Stimulated activated CD8-positive, alpha-beta memory T cell treated with anti-CD3 and anti-CD28 coated beads, Interleukin-7, amount 100 ng/mL, for 24 hours (primary cell): ENCODE measurements around the gene STAT4.

Experiments used
- DNase-seq: peaks from one replicate; pipeline ENCODE4 v3.0.0-alpha.2; 2020; ENCODE audit warnings: low read depth

STAT4 gene

DNA sequence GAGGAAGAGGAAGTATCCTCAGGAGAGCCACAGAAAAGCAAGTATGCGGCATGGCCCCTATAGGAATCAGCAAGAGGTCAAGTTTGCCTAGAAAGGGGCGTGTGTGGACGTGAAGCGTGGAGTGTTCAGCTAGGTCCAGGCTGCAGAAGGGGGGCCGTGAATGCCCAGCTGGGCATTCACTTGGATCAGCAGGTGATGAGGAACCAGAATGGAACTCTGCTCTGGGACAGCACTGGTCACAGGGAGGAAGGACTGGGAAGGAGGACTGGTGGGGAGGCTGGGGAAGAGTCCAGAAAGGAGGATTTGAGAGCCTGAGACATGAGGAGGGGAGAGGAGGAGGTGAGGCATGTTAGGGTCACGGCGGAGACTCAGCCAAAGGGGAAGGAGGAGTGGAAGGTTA lies 156.6 kb downstream of the STAT4 start:
- DNase-seq, result no peak

DNA sequence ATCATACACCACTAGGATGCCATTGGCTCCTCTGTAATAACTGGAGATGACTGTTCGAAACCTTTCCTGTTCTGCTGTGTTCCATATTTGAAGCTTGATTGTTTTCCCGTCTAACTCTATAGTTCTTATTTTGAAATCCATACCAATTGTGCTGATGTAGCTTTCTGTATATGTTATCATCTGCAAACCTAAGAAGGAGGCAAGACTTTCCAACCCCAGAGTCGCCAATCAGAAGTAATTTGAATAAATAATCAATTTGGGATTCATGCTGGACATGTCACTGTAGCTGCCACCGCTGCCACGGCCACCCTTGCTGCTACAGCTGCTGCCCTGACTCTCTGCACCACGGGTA lies 157.5 kb downstream of the STAT4 start:
- no peak for DNase-seq

- DNase-seq, result no peak
These were observed 160.7 kb downstream of the STAT4 start for GRCh38 chr2:190990132-190990531.

DNA sequence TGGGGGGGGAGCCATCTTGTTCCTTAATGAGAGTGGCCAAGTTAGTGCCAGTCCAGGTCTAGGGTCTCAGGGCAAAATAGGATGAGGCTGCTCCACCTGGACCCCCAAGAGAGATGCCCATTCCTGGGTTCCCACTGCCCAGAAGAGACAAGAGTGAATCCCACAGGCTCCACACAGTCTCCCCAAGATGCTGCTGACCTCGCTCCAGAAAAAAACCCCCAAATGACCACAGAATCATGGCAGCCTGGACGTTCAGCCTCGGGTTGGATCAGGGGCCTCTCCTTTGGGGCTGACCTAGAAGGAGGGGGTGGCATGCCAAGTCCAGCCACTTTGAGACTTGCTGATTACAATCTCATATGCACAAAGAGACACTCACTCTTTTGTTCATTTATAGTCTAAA lies 161.9 kb downstream of the STAT4 start:
- no peak for DNase-seq

DNA sequence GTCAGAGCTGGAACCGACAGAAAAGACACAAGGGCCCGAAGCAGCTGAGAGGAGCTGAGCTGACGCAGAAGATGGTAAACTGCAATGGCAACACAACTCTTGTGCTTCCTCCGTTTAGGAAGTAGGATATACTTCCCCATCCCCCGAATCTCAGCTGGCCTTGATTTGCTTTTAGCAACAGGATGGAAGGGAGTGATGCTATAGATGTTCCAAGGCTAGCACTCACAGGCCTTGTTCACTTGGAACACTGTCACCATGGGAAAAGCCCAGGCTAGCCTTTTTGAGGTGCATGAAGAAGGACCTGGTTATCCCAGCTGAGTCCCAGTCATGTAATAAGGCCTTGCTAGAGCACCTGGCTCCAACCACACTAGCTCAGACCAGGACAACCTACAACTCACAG lies 162.9 kb downstream of the STAT4 start:
- DNase-seq, result no peak

DNA sequence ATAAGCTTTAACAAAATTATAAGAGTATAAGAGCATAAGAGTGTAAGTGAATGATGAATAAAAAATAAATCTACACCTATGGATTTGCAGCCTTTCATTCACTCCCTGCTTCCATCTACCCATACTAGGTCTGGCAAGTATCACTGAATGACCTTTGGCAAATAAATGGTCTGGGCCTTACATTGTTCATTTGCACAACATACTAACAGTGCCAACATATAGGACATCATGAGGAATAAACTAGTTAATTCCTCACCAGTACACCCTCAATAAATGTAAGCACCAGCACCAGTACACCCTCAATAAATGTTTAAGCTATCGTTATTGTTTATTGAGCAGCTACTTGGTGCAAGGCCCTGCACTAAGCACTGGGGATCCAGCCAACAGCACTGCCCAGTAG lies 163.7 kb downstream of the STAT4 start:
- no peak for DNase-seq

DNA sequence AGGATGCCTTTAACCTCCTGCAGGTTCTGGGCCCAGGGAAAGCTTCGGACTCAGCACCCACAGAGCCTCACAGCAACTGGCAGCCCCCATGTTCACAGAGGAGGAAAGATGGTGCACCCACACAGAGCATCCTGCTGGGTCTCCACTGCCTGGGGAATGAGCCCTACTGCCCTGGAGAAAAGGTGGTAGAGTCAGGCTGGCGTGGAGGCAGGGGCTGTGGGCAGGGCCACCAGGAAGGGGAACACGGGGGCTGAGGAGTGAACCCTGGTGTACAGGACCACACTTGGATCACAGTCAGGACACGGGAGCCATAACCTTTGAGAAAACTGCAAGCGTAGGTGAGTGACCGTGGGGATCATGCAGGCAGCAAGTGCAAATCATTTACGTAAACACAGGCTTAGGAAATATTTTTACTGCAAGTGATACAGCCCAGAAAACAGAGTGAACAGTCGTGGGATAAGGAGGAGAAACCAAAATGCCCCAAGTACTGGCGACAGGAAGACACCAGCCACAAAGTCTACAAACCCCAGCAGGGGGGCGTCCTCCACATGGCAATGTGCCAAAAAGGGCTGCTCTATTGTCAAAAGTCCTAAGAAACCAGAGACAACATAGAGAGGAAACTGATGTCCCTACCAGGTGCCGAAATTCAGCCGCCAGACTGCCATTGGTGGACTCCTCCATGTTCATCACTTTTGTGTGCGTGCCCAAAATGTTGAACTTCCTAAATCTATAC lies 164.4 kb downstream of the STAT4 start:
- DNase-seq, result no peak

GRCh38 chr2:190984595-190984994 lies 166.2 kb downstream of the STAT4 start:
- DNase-seq, result no peak

DNA sequence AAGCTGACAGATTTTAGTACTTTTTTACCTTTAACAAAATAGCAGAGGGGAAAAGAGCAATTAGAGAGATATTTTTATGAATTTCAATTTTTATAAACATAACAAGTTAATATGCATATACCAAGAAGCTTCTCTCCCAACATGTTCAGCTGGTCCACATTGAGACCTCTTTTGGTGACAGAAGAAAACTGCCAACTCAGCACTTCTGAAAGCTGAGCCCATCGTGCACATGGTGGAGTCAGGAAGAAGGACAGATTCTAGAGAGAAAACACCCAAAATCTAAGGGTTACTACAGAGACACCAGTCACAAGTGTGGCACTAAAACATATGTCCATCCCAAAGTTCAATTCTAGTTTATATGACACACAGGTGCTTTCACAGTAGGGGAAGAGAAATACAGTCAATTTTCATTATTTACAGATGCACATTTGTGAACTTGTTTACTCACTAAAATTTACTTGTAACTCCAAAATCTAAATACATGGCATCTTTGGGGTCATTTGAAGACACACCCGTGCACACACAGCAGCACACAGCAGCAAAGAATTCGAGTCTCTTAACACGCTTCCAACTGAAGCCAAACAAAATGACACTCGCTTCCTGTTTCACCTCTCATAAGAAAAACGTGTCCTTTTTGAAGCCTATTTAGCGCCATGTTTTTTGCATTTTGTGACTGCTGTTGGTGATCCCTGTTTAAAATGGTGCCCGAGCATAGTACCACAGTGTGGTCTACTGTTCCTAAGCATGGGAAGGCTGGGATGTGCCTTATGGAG lies 168.3 kb downstream of the STAT4 start:
- DNase-seq, result no peak

DNA sequence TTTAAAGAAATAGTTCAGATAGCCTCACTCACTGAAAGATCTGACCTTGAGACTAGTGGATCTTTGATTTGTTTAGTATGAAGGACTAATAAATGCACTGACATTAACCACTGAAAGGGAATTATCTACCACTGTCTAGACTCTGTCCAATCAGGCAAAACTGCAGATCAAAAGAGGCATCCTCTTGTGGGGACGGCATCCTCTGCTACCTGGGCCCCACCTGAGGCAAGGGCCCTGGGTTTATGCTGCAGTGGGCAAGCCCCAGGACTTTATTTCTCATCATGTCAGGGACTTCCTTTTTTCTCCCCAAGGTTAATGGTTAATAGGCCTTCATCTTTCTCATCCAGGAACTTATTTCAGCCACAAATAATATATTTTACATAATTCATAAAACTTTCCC lies 169.1 kb downstream of the STAT4 start:
- DNase-seq, result no peak

GRCh38 chr2:190981333-190981732 lies 169.5 kb downstream of the STAT4 start:
- no peak for DNase-seq

GRCh38 chr2:190980630-190981209 lies 170.1 kb downstream of the STAT4 start:
- DNase-seq, result no peak

DNA sequence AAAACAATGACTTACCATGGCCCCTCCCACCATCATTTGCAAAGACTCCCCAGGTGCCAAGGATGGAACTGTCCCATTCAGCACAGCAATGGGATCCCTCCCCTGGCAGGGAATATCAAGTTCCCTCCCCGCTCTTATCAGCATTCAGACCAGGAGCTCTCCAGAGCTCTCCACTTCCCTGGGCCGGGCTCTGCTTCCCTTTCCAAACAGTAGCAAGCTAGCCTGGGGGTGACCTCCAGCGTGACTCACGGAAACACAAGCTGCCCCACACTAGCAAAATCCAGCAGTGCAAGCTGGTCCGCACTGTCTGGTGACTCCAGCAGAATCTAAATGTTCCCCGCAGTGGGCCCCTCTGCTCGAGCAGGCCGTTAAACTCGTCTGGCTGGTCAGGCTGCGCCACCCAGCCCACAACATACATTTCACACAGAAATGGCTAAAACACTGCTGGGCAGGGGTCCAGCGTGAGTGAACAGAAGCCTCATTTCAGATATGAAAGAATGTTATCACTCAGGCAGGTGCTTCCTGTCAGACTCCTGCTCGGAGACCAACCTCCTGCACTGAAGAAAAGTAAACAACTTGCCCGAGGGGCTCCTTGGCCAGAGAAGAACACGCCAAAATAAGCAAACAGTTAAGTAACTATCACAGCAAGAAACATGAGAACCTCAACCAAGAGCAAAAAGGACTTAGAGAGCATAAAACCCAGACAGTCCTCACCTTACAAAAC lies 170.7 kb downstream of the STAT4 start:
- no peak for DNase-seq
